Gastrocnemius medialis (tissue), 4 donors: Measurements from ENCODE around the gene FAM193B.

Source experiments
- CTCF ChIP-seq, 5 experiments: fragments of 450-650 bp in 3 of 5; fragments of 200-600 bp in 2 of 5; sonication (generic) in 2 of 5; IDR thresholded peaks in 4 of 5; conservative IDR thresholded peaks in 1 of 5; 1 replicate in 4 of 5; 2 replicates in 1 of 5; pipeline ENCODE4 v1.5.1; 2016 to 2019; ENCODE audit warnings: antibody characterized with exemption in 5 of 5, mild to moderate bottlenecking in 3 of 5, moderate library complexity in 3 of 5
- POLR2A ChIP-seq, 2 donors: fragments of 450-650 bp; IDR thresholded peaks; one replicate each; pipeline ENCODE4 v1.6.1; 2017; ENCODE audit warnings: antibody characterized with exemption in 2 of 2, mild to moderate bottlenecking in 2 of 2, moderate library complexity in 2 of 2

GRCh38 chr5:177576169-177576568 lies 21.8 kb upstream of the FAM193B start:
- TF ChIP-seq CTCF (IDR thresholded peaks at IDR 0.05 in 4 of 5, conservative IDR thresholded peaks at IDR 0.05 in 1 of 5) (no peak), POLR2A (IDR thresholded peaks at IDR 0.05) (no peak)
